Suprapubic skin (tissue), 4 donors: ENCODE data around the gene PACSIN2. TPM values are rescaled to one million over a fixed set of nuclear protein-coding genes. Genes with fewer than 3 reads are reported as not detected.
A peak's percentile ranks its signal among the peaks of the same experiment; 100 is the strongest.

Source experiments
- DNase-seq, 2 donors: peaks; one replicate each; pipeline ENCODE4 v3.0.0-alpha.2; 2019; ENCODE audit warnings: low spot score in 2 of 2
- H3K27ac ChIP-seq: fragments of 200-600 bp; sonication (generic); one replicate; pipeline ENCODE4 v1.5.1; 2019
- H3K27me3 ChIP-seq: fragments of 200-600 bp; sonication (generic); one replicate; pipeline ENCODE4 v1.5.1; 2019
- H3K36me3 ChIP-seq: fragments of 200-600 bp; sonication (generic); one replicate; pipeline ENCODE4 v1.5.1; 2019
- H3K4me1 ChIP-seq: fragments of 200-600 bp; sonication (generic); one replicate; pipeline ENCODE4 v1.5.1; 2019
- H3K4me3 ChIP-seq: fragments of 200-600 bp; sonication (generic); one replicate; pipeline ENCODE4 v1.5.1; 2019; ENCODE audit warnings: mild to moderate bottlenecking
- H3K9me3 ChIP-seq: fragments of 200-600 bp; sonication (generic); one replicate; pipeline ENCODE4 v1.5.1; 2019
- EP300 ChIP-seq: sonication (generic); formaldehyde crosslinking; IDR thresholded peaks from one replicate; pipeline ENCODE4 v1.6.1; 2017; ENCODE audit warnings: antibody characterized with exemption
- POLR2A ChIP-seq, 2 donors: fragments of 450-650 bp; IDR thresholded peaks; one replicate each; pipeline ENCODE4 v1.6.1; 2017; ENCODE audit warnings: antibody characterized with exemption in 2 of 2, mild to moderate bottlenecking in 2 of 2, moderate library complexity in 2 of 2
- POLR2AphosphoS5 ChIP-seq, 3 donors: sonication (generic); formaldehyde crosslinking; IDR thresholded peaks; one replicate each; pipeline ENCODE4 v1.6.1; 2017; ENCODE audit warnings: antibody characterized with exemption in 3 of 3
- WGBS: methylation state at CpG from one replicate; pipeline ENCODE4 v1.1.5; 2018; 5-methylcytosine and 5-hydroxymethylcytosine counted together
- total RNA-seq, 4 donors: library from RNA; depleted of rRNA; stranded (reverse); fragments of >200 nt; gene quantifications; one replicate each; pipeline ENCODE4 v1.1.0, GENCODE V29; 2016
- TF ChIP-seq, protein P1 (sequence below), 2 donors: fragments of 200-600 bp in 1 of 2; fragments of 450-650 bp in 1 of 2; sonication (generic) in 1 of 2; IDR thresholded peaks; one replicate each; pipeline ENCODE4 v1.5.1; 2016 to 2019; ENCODE audit warnings: antibody characterized with exemption in 2 of 2, mild to moderate bottlenecking in 1 of 2, moderate library complexity in 1 of 2

PACSIN2 gene
- total RNA-seq, 4 donors from 2014 or later = 38.9 to 74.8 (median 55.3) TPM

DNA sequence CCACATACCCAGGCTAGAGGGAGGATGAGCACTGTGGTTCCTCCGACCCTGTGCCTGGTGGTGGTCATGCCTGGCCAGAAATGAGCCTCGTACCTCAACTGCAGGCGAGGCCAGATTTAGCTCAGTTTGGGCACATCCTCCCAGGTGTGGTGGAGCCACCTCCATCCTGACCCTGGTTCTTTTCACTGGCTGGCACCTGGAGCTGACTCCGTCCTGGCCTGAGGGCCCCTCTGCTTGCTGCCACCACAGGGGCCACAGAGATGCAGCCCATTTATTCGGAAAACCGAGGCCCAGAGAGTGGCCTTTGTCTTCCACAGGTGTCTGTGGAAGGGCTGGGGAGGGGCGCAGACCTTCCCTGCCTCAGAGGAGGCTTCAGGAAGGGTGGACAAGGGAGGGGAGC is 148.8 kb downstream of the PACSIN2 start:
- WGBS = 90% methylated on average over 6 of the region's 7 CpGs
- no peak for DNase-seq
- H3K27me3 ChIP-seq = no peaks in the 10 kb centered on the region
- peaks cover 15% of the 10 kb centered on the region for H3K4me1 ChIP-seq
- no peak overlapping the region for H3K27ac ChIP-seq
- no peak overlapping the region for H3K4me3 ChIP-seq
- no peaks in the 10 kb centered on the region for H3K9me3 ChIP-seq
- H3K36me3 ChIP-seq = peaks cover 17% of the 10 kb centered on the region
- TF ChIP-seq POLR2AphosphoS5 (IDR thresholded peaks at IDR 0.05) (no peak), POLR2A (IDR thresholded peaks at IDR 0.05) (no peak), EP300 (no peak)
- TF ChIP-seq, protein P1, sequence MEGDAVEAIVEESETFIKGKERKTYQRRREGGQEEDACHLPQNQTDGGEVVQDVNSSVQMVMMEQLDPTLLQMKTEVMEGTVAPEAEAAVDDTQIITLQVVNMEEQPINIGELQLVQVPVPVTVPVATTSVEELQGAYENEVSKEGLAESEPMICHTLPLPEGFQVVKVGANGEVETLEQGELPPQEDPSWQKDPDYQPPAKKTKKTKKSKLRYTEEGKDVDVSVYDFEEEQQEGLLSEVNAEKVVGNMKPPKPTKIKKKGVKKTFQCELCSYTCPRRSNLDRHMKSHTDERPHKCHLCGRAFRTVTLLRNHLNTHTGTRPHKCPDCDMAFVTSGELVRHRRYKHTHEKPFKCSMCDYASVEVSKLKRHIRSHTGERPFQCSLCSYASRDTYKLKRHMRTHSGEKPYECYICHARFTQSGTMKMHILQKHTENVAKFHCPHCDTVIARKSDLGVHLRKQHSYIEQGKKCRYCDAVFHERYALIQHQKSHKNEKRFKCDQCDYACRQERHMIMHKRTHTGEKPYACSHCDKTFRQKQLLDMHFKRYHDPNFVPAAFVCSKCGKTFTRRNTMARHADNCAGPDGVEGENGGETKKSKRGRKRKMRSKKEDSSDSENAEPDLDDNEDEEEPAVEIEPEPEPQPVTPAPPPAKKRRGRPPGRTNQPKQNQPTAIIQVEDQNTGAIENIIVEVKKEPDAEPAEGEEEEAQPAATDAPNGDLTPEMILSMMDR (IDR thresholded peaks at IDR 0.05) = no peak

DNA sequence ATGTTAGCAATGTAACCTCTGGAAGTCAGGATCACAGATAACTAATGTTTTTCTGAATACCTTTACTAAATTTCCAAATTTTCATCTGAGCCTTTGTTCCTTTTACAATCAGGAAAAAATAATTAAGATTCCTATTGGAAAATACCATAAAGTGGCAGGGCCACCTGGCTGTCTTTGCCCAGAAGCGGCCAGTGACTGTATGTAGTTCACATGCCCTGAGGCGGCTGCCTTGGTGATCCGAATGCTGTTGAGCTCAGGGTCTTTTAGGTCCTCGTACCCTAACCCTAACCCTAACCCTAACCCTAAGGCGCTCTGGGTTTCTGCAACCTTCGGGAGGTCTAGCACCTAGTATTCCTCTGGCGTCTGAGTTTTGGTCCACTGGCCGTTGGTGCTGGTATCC is 149.4 kb downstream of the PACSIN2 start:
- TF ChIP-seq POLR2A (IDR thresholded peaks at IDR 0.05) (no peak), POLR2AphosphoS5 (IDR thresholded peaks at IDR 0.05) (no peak), EP300 (no peak)
- TF ChIP-seq, protein P1 (IDR thresholded peaks at IDR 0.05) = no peak

DNA sequence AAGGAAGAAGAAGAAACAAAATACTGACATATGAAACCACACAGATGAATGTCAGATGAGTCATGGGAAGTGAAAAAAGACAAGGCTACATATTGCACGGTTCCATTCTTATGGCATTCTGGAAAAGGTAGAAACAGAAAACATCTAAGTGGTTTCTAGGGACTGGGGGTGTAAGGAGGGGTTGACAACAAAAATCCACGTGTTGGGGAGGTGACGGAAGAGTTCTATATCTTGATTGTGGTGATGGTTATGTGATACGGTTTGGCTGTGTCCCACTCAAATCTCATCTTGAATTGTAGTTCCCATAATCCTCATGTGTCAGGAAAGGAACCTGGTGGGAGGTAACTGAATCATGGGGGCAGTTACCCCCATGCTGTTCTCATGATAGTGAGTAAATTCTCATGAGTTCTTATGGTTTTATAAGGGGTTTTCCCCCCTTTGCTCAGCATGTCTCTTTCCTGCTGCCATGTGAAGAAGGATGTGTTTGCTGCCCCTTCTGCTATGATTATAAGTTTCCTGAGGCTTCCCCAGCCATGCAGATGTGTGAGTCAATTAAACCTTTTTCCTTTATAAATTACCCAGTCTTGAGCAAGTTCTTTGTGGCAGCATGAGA is 151.5 kb downstream of the PACSIN2 start:
- 64% methylated on average over 4 of the region's 4 CpGs for WGBS
- no peak for DNase-seq
- Histone ChIP-seq H3K36me3 (no peaks in the 10 kb centered on the region), H3K4me3 (no peak overlapping the region), H3K9me3 (no peaks in the 10 kb centered on the region), H3K27ac (no peak overlapping the region), H3K4me1 (peaks cover 9% of the 10 kb centered on the region), H3K27me3 (no peaks in the 10 kb centered on the region)
- TF ChIP-seq POLR2A (IDR thresholded peaks at IDR 0.05) (no peak), EP300 (no peak), POLR2AphosphoS5 (IDR thresholded peaks at IDR 0.05) (no peak)
- TF ChIP-seq, protein P1 (IDR thresholded peaks at IDR 0.05) = no peak

More for the DNA sequence above, 149.4 kb downstream of the PACSIN2 start:
- no peaks in the 10 kb centered on the region for H3K9me3 ChIP-seq
- H3K27ac ChIP-seq = no peak overlapping the region
- H3K36me3 ChIP-seq = peaks cover 11% of the 10 kb centered on the region
- no peak for DNase-seq
- WGBS = 85% methylated on average over 8 of the region's 8 CpGs
- H3K27me3 ChIP-seq = no peaks in the 10 kb centered on the region
- no peak overlapping the region for H3K4me3 ChIP-seq
- peaks cover 20% of the 10 kb centered on the region for H3K4me1 ChIP-seq

DNA sequence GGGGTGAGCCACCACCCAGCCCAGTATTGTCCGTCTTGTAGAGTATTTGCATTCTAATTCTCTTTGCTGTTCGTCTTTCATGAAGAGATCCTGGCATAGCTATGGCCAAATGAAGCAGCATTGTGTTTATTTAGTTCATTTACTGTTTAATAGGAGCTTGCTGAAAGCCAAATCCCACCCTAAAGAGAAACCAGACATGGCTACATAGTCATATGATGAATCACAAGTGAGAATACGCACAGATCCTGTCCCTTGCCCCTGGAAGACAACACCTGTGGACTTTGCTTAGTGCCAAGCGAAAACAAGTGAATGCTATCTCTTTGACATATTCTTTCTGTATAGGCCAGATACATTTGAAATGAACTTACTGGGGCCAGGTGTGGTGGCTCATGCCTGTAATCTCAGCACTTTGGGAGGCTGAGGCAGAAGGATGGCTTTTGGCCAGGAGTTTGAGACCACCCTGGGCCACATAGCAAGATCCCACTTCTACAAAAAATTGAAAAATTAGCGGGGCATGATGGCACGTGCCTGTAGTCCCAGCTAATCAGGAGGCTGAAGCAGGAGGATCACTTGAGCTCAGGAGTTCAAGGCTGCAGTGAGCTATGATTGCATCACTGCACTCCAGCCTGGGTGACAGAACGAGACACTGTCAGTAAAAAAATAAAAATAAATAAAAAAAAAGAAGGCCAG is 152.8 kb downstream of the PACSIN2 start:
- TF ChIP-seq EP300 = no peak
- TF ChIP-seq POLR2A (IDR thresholded peaks at IDR 0.05) = no peak
- TF ChIP-seq POLR2AphosphoS5 (IDR thresholded peaks at IDR 0.05) = no peak
- TF ChIP-seq, protein P1 (IDR thresholded peaks at IDR 0.05) = no peak
- Histone ChIP-seq H3K4me3 (no peak overlapping the region), H3K36me3 (no peaks in the 10 kb centered on the region), H3K27ac (no peak overlapping the region), H3K4me1 (peaks cover 14% of the 10 kb centered on the region), H3K9me3 (no peaks in the 10 kb centered on the region), H3K27me3 (no peaks in the 10 kb centered on the region)
- WGBS = 91% methylated on average over 7 of the region's 7 CpGs
- no peak for DNase-seq

DNA sequence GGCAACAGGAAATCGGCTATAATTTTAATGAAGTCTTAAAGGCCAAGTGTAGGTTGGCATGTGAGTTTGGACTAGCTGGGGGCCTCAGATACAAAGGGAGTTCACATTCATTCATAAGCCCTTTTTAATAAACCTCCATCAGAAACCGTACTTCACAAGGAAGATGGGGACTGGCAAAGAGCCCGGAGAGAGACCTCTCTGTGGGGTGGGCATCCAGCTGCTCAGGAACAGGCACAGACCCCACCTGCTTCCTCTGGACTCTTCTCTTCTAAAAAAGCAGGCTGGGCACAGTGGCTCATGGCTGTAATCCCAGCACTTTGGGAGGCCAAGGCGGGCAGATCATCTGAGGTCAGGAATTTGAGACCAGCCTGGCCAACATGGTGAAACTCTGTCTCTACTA is 154.0 kb downstream of the PACSIN2 start:
- peaks cover 18% of the 10 kb centered on the region for H3K4me1 ChIP-seq
- H3K4me3 ChIP-seq = no peak overlapping the region
- no peak for DNase-seq
- H3K27ac ChIP-seq = peak overlapping the region; percentile 38
- H3K9me3 ChIP-seq = no peaks in the 10 kb centered on the region
- TF ChIP-seq POLR2AphosphoS5 (IDR thresholded peaks at IDR 0.05) (no peak), EP300 (no peak), POLR2A (IDR thresholded peaks at IDR 0.05) (no peak)
- TF ChIP-seq, protein P1 (IDR thresholded peaks at IDR 0.05) = no peak
- no peaks in the 10 kb centered on the region for H3K36me3 ChIP-seq
- WGBS = 30% methylated on average over 4 of the region's 4 CpGs
- no peaks in the 10 kb centered on the region for H3K27me3 ChIP-seq
